Neuronal stem cell (in vitro differentiated cells): Measurements from ENCODE around the gene NECAB2.

Source experiments
- DNase-seq: peaks from one replicate; pipeline ENCODE4 v3.0.0-alpha.2; 2013; ENCODE audit warnings: low spot score
- H2AFZ ChIP-seq: one replicate; pipeline ENCODE4 v1.6.1; 2013; ENCODE audit warnings: mild to moderate bottlenecking, low read length, inconsistent platforms
- H2AK5ac ChIP-seq: 2 replicates; pipeline ENCODE4 v1.6.1; 2013; ENCODE audit warnings: low read depth, mild to moderate bottlenecking, inconsistent platforms, low read length, moderate library complexity, mixed read lengths
- H2BK120ac ChIP-seq: 2 replicates; pipeline ENCODE4 v1.6.1; 2013; ENCODE audit warnings: low read depth, mild to moderate bottlenecking, inconsistent platforms, low read length, moderate library complexity, mixed read lengths
- H2BK12ac ChIP-seq: one replicate; pipeline ENCODE4 v1.6.1; 2013; ENCODE audit warnings: low read length, inconsistent platforms
- H2BK15ac ChIP-seq: 2 replicates; pipeline ENCODE4 v1.6.1; 2013; ENCODE audit warnings: mild to moderate bottlenecking, low read length, inconsistent platforms, mixed read lengths
- H2BK5ac ChIP-seq: one replicate; pipeline ENCODE4 v1.6.1; 2013; ENCODE audit warnings: inconsistent platforms, mild to moderate bottlenecking, low read length, moderate library complexity
- H3K14ac ChIP-seq: one replicate; pipeline ENCODE4 v1.6.1; 2013; ENCODE audit warnings: low read length, inconsistent platforms
- H3K18ac ChIP-seq: 2 replicates; pipeline ENCODE4 v1.6.1; 2013; ENCODE audit warnings: low read length, inconsistent platforms
- H3K23ac ChIP-seq: 2 replicates; pipeline ENCODE4 v1.6.1; 2013; ENCODE audit warnings: low read depth, mild to moderate bottlenecking, mixed read lengths, low read length, inconsistent platforms; ENCODE audit not compliant: poor library complexity
- H3K27ac ChIP-seq: replicated peaks from 3 replicates; pipeline ENCODE4 v1.5.1; 2013; ENCODE audit warnings: low read length, inconsistent platforms
- H3K27me3 ChIP-seq, 3 experiments: 2 replicates each; pipeline ENCODE4 v1.6.1; 2013; ENCODE audit warnings: low read length in 3 of 3, mild to moderate bottlenecking in 2 of 3, inconsistent platforms in 1 of 3, low read depth in 1 of 3, mixed read lengths in 1 of 3, moderate library complexity in 1 of 3; ENCODE audit not compliant: control insufficient read depth in 3 of 3, insufficient read depth in 3 of 3
- H3K36me3 ChIP-seq, 2 donors: replicated peaks in 1 of 2; 2 replicates each; pipeline ENCODE4 v1.6.1; 2013; ENCODE audit warnings: low read length in 2 of 2; ENCODE audit not compliant: control insufficient read depth in 2 of 2, insufficient read depth in 2 of 2
- H3K4ac ChIP-seq: 2 replicates; pipeline ENCODE4 v1.6.1; 2013; ENCODE audit warnings: inconsistent platforms, mild to moderate bottlenecking, low read length, moderate library complexity
- H3K4me1 ChIP-seq, 2 donors: 1 replicate in 1 of 2; 2 replicates in 1 of 2; pipeline ENCODE4 v1.6.1; 2013; ENCODE audit warnings: low read length in 2 of 2, low read depth in 1 of 2; ENCODE audit not compliant: control insufficient read depth in 2 of 2, insufficient read depth in 1 of 2
- H3K4me2 ChIP-seq: one replicate; pipeline ENCODE4 v1.6.1; 2013; ENCODE audit warnings: mild to moderate bottlenecking, low read length, inconsistent platforms; ENCODE audit not compliant: insufficient read depth, poor library complexity, severe bottlenecking
- H3K4me3 ChIP-seq, 2 donors: 2 replicates each; pipeline ENCODE4 v1.5.1; 2013; ENCODE audit warnings: low read length in 2 of 2, mild to moderate bottlenecking in 2 of 2, inconsistent platforms in 1 of 2, moderate library complexity in 1 of 2
- H3K79me1 ChIP-seq: one replicate; pipeline ENCODE4 v1.6.1; 2013; ENCODE audit warnings: low read depth, mild to moderate bottlenecking, inconsistent platforms, low read length, moderate library complexity
- H3K9ac ChIP-seq: one replicate; pipeline ENCODE4 v1.6.1; 2013; ENCODE audit warnings: mild to moderate bottlenecking, low read depth, low read length, inconsistent platforms; ENCODE audit not compliant: poor library complexity
- H3K9me3 ChIP-seq, 2 donors: replicated peaks in 1 of 2; 2 replicates each; pipeline versions ENCODE3 to v1.6.1; 2013; ENCODE audit warnings: low read length in 2 of 2, mild to moderate bottlenecking in 2 of 2, inconsistent platforms in 1 of 2, low read depth in 1 of 2, mixed read lengths in 1 of 2, moderate library complexity in 1 of 2; ENCODE audit not compliant: control insufficient read depth in 2 of 2, insufficient read depth in 1 of 2
- H4K8ac ChIP-seq: one replicate; pipeline ENCODE4 v1.6.1; 2013; ENCODE audit warnings: low read depth, mild to moderate bottlenecking, inconsistent platforms, low read length, moderate library complexity
- H4K91ac ChIP-seq: one replicate; pipeline ENCODE4 v1.6.1; 2013; ENCODE audit warnings: low read length, low read depth, mild to moderate bottlenecking, inconsistent platforms; ENCODE audit not compliant: poor library complexity
- WGBS, 2 donors: extraction: QIAGEN DNeasy Blood & Tissue Kit; methylation state at CpG; one replicate each; pipeline ENCODE4 v1.1.7; 2013; ENCODE audit warnings: missing lambda C conversion rate in 2 of 2, mixed read lengths in 1 of 2; ENCODE audit not compliant: insufficient read length in 2 of 2, insufficient replicate concordance in 1 of 2; ENCODE audit errors: extremely low coverage in 2 of 2; 5-methylcytosine and 5-hydroxymethylcytosine counted together

NECAB2 gene

GRCh38 chr16:83990492-83990891, 22.4 kb downstream of the NECAB2 start:
- H4K91ac ChIP-seq = no peak overlapping the region
- H3K23ac ChIP-seq = no peak overlapping the region
- no peak overlapping the region for H4K8ac ChIP-seq
- H3K14ac ChIP-seq = no peak overlapping the region
- H2BK15ac ChIP-seq = no peak overlapping the region
- H2BK5ac ChIP-seq = no peak overlapping the region
- H3K27ac ChIP-seq = no peak overlapping the region
- H3K4me1 ChIP-seq = peaks cover 16 to 46% of the 10 kb centered on the region in 2 donors
- peaks cover 0 to 7% of the 10 kb centered on the region in 2 donors for H3K9me3 ChIP-seq
- no CpG with 5 or more reads among the region's 11 CpGs for WGBS, 2 donors
- H3K18ac ChIP-seq = no peak overlapping the region
- DNase-seq = no peak
- H3K9ac ChIP-seq = no peak overlapping the region
- H2AFZ ChIP-seq = peak overlapping the region; percentile 81
- H3K27me3 ChIP-seq = no peaks in the 10 kb centered on the region
- no peak overlapping the region for H2BK120ac ChIP-seq
- H2AK5ac ChIP-seq = peak overlapping the region; percentile 3
- H2BK12ac ChIP-seq = no peak overlapping the region
- H3K4ac ChIP-seq = no peak overlapping the region
- H3K79me1 ChIP-seq = peaks cover 2% of the 10 kb centered on the region
- H3K4me2 ChIP-seq = no peak overlapping the region
- H3K36me3 ChIP-seq = peaks cover 2 to 23% of the 10 kb centered on the region in 2 donors
- H3K4me3 ChIP-seq = no peak overlapping the region

- H3K27ac ChIP-seq = no peak overlapping the region
- H2BK15ac ChIP-seq = no peak overlapping the region
- H3K23ac ChIP-seq = no peak overlapping the region
- no peaks in the 10 kb centered on the region for H3K27me3 ChIP-seq
- peaks cover 6% of the 10 kb centered on the region for H3K79me1 ChIP-seq
- H3K4ac ChIP-seq = no peak overlapping the region
- WGBS, 2 donors = no CpG with 5 or more reads among the region's 6 CpGs
- no peak overlapping the region for H2AFZ ChIP-seq
- no peak overlapping the region for H3K9ac ChIP-seq
- H2BK12ac ChIP-seq = no peak overlapping the region
- no peak overlapping the region for H4K91ac ChIP-seq
- no peak overlapping the region for H2AK5ac ChIP-seq
- no peak for DNase-seq
- peaks cover 21 to 57% of the 10 kb centered on the region in 2 donors for H3K4me1 ChIP-seq
- H3K18ac ChIP-seq = no peak overlapping the region
- no peak overlapping the region for H3K4me3 ChIP-seq
- H4K8ac ChIP-seq = no peak overlapping the region
- H2BK120ac ChIP-seq = no peak overlapping the region
- H3K14ac ChIP-seq = no peak overlapping the region
- no peak overlapping the region for H2BK5ac ChIP-seq
- H3K9me3 ChIP-seq = no peaks in the 10 kb centered on the region
- peaks cover 2 to 17% of the 10 kb centered on the region in 2 donors for H3K36me3 ChIP-seq
- H3K4me2 ChIP-seq = no peak overlapping the region
Measured at GRCh38 chr16:83992624-83993023, 24.6 kb downstream of the NECAB2 start.

GRCh38 chr16:83994087-83994486, 26.0 kb downstream of the NECAB2 start:
- Histone ChIP-seq H3K4ac (no peak overlapping the region), H4K91ac (no peak overlapping the region), H3K14ac (no peak overlapping the region), H2BK120ac (no peak overlapping the region), H3K4me3 (no peak overlapping the region), H2AK5ac (peak overlapping the region; percentile 90), H3K9ac (no peak overlapping the region), H3K79me1 (peaks cover 6% of the 10 kb centered on the region), H3K18ac (no peak overlapping the region), H4K8ac (no peak overlapping the region), H2BK5ac (peak overlapping the region; percentile 35), H2AFZ (no peak overlapping the region), H2BK15ac (peak overlapping the region; percentile 59), H3K27ac (no peak overlapping the region), H3K9me3 (no peaks in the 10 kb centered on the region), H3K27me3 (no peaks in the 10 kb centered on the region), H2BK12ac (no peak overlapping the region), H3K4me1 (peaks cover 21 to 54% of the 10 kb centered on the region in 2 donors), H3K23ac (no peak overlapping the region), H3K4me2 (no peak overlapping the region), H3K36me3 (peaks cover 2 to 22% of the 10 kb centered on the region in 2 donors)
- DNase-seq = no peak
- no CpG with 5 or more reads among the region's 8 CpGs for WGBS, 2 donors

GRCh38 chr16:83994703-83995102, 26.7 kb downstream of the NECAB2 start:
- H3K4me1 ChIP-seq = peaks cover 18 to 48% of the 10 kb centered on the region in 2 donors
- no peaks in the 10 kb centered on the region for H3K9me3 ChIP-seq
- H3K4me3 ChIP-seq = no peak overlapping the region
- H3K27me3 ChIP-seq = no peaks in the 10 kb centered on the region
- H2BK12ac ChIP-seq = no peak overlapping the region
- WGBS, 2 donors = no CpG with 5 or more reads among the region's 13 CpGs
- H2BK15ac ChIP-seq = peak overlapping the region; percentile 34
- no peak overlapping the region for H3K4me2 ChIP-seq
- H2AK5ac ChIP-seq = no peak overlapping the region
- peaks cover 6% of the 10 kb centered on the region for H3K79me1 ChIP-seq
- no peak overlapping the region for H3K9ac ChIP-seq
- H3K18ac ChIP-seq = peak overlapping the region; percentile 20
- no peak overlapping the region for H4K8ac ChIP-seq
- no peak overlapping the region for H4K91ac ChIP-seq
- no peak overlapping the region for H3K4ac ChIP-seq
- no peak overlapping the region for H3K14ac ChIP-seq
- no peak overlapping the region for H2AFZ ChIP-seq
- peak overlapping the region; percentile 35 for H2BK5ac ChIP-seq
- no peak for DNase-seq
- no peak overlapping the region for H3K23ac ChIP-seq
- H3K36me3 ChIP-seq = peaks cover 2 to 22% of the 10 kb centered on the region in 2 donors
- no peak overlapping the region for H3K27ac ChIP-seq
- no peak overlapping the region for H2BK120ac ChIP-seq
